ENCODE data around the gene IGFBP4. TPM values are rescaled to one million over a fixed set of nuclear protein-coding genes. Genes with fewer than 3 reads are reported as not detected.

IGFBP4 gene
- total and polyA plus RNA-seq, 2 of the 13 experiments (the other 11 are each of a cell fraction or from before 2014, with no cell fraction given): 4.1 to 49.0 TPM

- TF ChIP-seq ZNF572 (CRISPR knock-in tag; IDR thresholded peaks at IDR 0.05): no peak; the same call in 1 of the 2 replicates
- peak; percentile 40; the same call in 1 of the 2 replicates for TF ChIP-seq MTF2 (CRISPR knock-in tag; IDR thresholded peaks at IDR 0.05; ENCODE audit: borderline replicate concordance)
- no peak for TF ChIP-seq ZNF780A (CRISPR knock-in tag; IDR thresholded peaks at IDR 0.05)
- no peak for TF ChIP-seq U2AF1 (optimal IDR thresholded peaks at IDR 0.05; ENCODE audit: low read depth, low read length)
- peak; percentile 91 for TF ChIP-seq BCL6 (CRISPR knock-in tag; IDR thresholded peaks at IDR 0.05)
- TF ChIP-seq PCBP2 (optimal IDR thresholded peaks at IDR 0.05; ENCODE audit: low read depth, low read length, poor library complexity, severe bottlenecking): no peak
- no peak for TF ChIP-seq ZFP82 (CRISPR knock-in tag; IDR thresholded peaks at IDR 0.05; ENCODE audit: borderline replicate concordance)
- peak; percentile 95; the same call in 1 of the 2 replicates for TF ChIP-seq ZSCAN29 (CRISPR knock-in tag; conservative IDR thresholded peaks at IDR 0.05)
- TF ChIP-seq ZBTB42 (CRISPR knock-in tag; IDR thresholded peaks at IDR 0.05): peak; percentile 69; the same call in 1 of the 2 replicates
- TF ChIP-seq SOX6 (IDR thresholded peaks at IDR 0.05): no peak
- peak; percentile 84 for TF ChIP-seq SOX6 (CRISPR knock-in tag; IDR thresholded peaks at IDR 0.05)
- no peak for TF ChIP-seq ZNF557 (CRISPR knock-in tag; IDR thresholded peaks at IDR 0.05)
- TF ChIP-seq, protein P1, sequence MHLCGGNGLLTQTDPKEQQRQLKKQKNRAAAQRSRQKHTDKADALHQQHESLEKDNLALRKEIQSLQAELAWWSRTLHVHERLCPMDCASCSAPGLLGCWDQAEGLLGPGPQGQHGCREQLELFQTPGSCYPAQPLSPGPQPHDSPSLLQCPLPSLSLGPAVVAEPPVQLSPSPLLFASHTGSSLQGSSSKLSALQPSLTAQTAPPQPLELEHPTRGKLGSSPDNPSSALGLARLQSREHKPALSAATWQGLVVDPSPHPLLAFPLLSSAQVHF (CRISPR knock-in tag; IDR thresholded peaks at IDR 0.05): no peak
- TF ChIP-seq IRF9 (CRISPR knock-in tag; IDR thresholded peaks at IDR 0.05; ENCODE audit: borderline replicate concordance): no peak
- TF ChIP-seq ZMYM4 (CRISPR knock-in tag; IDR thresholded peaks at IDR 0.05): peak; percentile 88
- no peak for TF ChIP-seq MAF1 (CRISPR knock-in tag; IDR thresholded peaks at IDR 0.05; ENCODE audit: borderline replicate concordance)
- TF ChIP-seq KDM6A (CRISPR knock-in tag; IDR thresholded peaks at IDR 0.05; ENCODE audit: low read depth): peak; percentile 91
- peak; percentile 94; the same call in 2 of the 3 replicates for TF ChIP-seq MXI1 (IDR thresholded peaks at IDR 0.05; ENCODE audit: borderline replicate concordance, low read depth, low read length)
- TF ChIP-seq ZNF251 (CRISPR knock-in tag; IDR thresholded peaks at IDR 0.05): no peak
- TF ChIP-seq IKZF4 (CRISPR knock-in tag; IDR thresholded peaks at IDR 0.05; ENCODE audit: borderline replicate concordance, low read depth, not compliant biosample characterization): peak; percentile 18
- TF ChIP-seq MED1 (CRISPR knock-in tag; IDR thresholded peaks at IDR 0.05): peak; percentile 91
- no peak for TF ChIP-seq DR1 (CRISPR knock-in tag; IDR thresholded peaks at IDR 0.05)
- peak; percentile 94 for TF ChIP-seq PHF21A (CRISPR knock-in tag; IDR thresholded peaks at IDR 0.05)
- no peak; the same call in 1 of the 2 replicates for TF ChIP-seq GZF1 (CRISPR knock-in tag; IDR thresholded peaks at IDR 0.05)
- TF ChIP-seq, protein P2, sequence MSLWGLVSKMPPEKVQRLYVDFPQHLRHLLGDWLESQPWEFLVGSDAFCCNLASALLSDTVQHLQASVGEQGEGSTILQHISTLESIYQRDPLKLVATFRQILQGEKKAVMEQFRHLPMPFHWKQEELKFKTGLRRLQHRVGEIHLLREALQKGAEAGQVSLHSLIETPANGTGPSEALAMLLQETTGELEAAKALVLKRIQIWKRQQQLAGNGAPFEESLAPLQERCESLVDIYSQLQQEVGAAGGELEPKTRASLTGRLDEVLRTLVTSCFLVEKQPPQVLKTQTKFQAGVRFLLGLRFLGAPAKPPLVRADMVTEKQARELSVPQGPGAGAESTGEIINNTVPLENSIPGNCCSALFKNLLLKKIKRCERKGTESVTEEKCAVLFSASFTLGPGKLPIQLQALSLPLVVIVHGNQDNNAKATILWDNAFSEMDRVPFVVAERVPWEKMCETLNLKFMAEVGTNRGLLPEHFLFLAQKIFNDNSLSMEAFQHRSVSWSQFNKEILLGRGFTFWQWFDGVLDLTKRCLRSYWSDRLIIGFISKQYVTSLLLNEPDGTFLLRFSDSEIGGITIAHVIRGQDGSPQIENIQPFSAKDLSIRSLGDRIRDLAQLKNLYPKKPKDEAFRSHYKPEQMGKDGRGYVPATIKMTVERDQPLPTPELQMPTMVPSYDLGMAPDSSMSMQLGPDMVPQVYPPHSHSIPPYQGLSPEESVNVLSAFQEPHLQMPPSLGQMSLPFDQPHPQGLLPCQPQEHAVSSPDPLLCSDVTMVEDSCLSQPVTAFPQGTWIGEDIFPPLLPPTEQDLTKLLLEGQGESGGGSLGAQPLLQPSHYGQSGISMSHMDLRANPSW (CRISPR knock-in tag; IDR thresholded peaks at IDR 0.05; ENCODE audit: borderline replicate concordance): peak; percentile 92; the same call in 1 of the 2 replicates
- no peak for TF ChIP-seq ZNF556 (CRISPR knock-in tag; IDR thresholded peaks at IDR 0.05; ENCODE audit: borderline replicate concordance)
- TF ChIP-seq POGZ (CRISPR knock-in tag; IDR thresholded peaks at IDR 0.05): no peak
Measured at GRCh38 chr17:40448639-40449261, 5.5 kb downstream of the IGFBP4 start (continued).

All from HepG2 (cell line).